Body of pancreas (tissue), 4 donors: ENCODE data around the gene CCDC154. TPM values are rescaled to one million over a fixed set of nuclear protein-coding genes. Genes with fewer than 3 reads are reported as not detected.

ENCODE experiments used
- ATAC-seq: fragments of 150-250 bp; one replicate; pipeline ENCODE4 v1.9.1; 2016
- DNase-seq, 4 donors: peaks; one replicate each; pipeline ENCODE4 v3.0.0-alpha.2; 2019
- H3K27ac ChIP-seq, 4 donors: fragments of 200-600 bp; sonication (generic); 1 replicate in 3 of 4; 2 replicates in 1 of 4; pipeline versions ENCODE4 v1.5.1 to v1.6.1; 2016 to 2019; ENCODE audit warnings: mild to moderate bottlenecking in 1 of 4, mixed read lengths in 1 of 4, moderate library complexity in 1 of 4
- H3K27me3 ChIP-seq, 2 donors: fragments of 200-600 bp; sonication (generic); one replicate each; pipeline ENCODE4 v1.6.0; 2016; ENCODE audit warnings: mild to moderate bottlenecking in 1 of 2
- H3K36me3 ChIP-seq, 2 donors: fragments of 200-600 bp; sonication (generic); replicated peaks in 1 of 2; 2 replicates each; pipeline ENCODE4 v1.5.1; 2016; ENCODE audit warnings: low read depth in 2 of 2; ENCODE audit not compliant: insufficient read depth in 1 of 2
- H3K4me1 ChIP-seq: fragments of 200-600 bp; sonication (generic); one replicate; pipeline ENCODE4 v1.6.0; 2016
- H3K4me3 ChIP-seq, 2 donors: fragments of 200-600 bp; sonication (generic); 1 replicate in 1 of 2; 2 replicates in 1 of 2; pipeline ENCODE4 v1.5.1; 2016 to 2019
- H3K9me3 ChIP-seq, 3 donors: fragments of 200-600 bp; sonication (generic); 1 replicate in 2 of 3; 2 replicates in 1 of 3; pipeline ENCODE4 v1.5.1; 2016
- CTCF ChIP-seq, 7 experiments: fragments of 450-650 bp in 4 of 7; fragments of 200-600 bp in 3 of 7; sonication (generic) in 3 of 7; IDR thresholded peaks; one replicate each; pipeline ENCODE4 v1.5.1; 2016 to 2019; ENCODE audit warnings: antibody characterized with exemption in 7 of 7
- POLR2A ChIP-seq, 3 donors: fragments of 450-650 bp; IDR thresholded peaks; one replicate each; pipeline ENCODE4 v1.6.1; 2016; ENCODE audit warnings: antibody characterized with exemption in 3 of 3, mild to moderate bottlenecking in 2 of 3
- WGBS, 2 donors: methylation state at CpG; one replicate each; pipeline ENCODE4 v1.1.5; 2017; 5-methylcytosine and 5-hydroxymethylcytosine counted together
- intact Hi-C: fragments of 100-400 bp; cut with DNase I; formaldehyde crosslinking; loops from one replicate; pipeline ENCODE4 v1.15.1; 2023
- total RNA-seq, 2 donors: library from RNA; depleted of rRNA; stranded (reverse); fragments of >200 nt; gene quantifications; one replicate each; pipeline ENCODE4 v1.1.0, GENCODE V29; 2016

The CCDC154 gene
- total RNA-seq, 2 donors from 2014 or later: 2.1 to 2.3 TPM

DNA sequence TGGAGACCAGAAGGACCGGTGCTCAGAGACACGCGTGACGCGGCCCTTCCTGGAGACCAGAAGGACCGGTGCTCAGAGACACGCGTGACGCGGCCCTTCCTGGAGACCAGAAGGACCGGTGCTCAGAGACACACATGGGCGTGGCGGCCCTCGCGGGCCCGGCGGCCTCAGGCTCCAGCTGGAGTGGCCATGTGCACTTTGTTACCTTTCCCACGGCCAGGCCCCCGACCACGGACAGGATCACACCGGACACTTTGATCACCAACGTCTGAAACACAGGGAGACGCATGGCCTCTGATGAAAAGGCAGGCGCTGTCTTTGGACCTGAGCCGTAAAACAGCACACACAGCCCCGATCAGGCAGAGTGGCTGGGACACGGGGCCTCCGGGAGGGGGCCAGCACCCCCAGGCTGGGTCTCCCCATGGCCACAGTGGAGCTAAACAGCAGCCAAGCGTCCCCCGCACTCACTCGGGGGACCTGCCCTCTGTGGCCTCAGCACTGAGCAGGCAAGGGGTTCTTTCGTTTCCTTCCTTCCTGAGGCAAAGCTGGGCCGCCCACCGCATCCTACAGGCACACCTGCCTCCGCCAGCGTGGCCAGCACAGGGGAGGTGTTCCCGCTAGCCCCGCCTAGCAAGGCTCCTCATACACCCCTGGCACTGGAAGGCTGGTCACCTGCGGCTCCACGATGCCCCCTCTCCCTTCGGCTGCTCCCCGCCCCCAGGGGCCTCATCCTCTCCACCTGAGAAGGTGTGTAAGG lies 13.3 kb upstream of the CCDC154 start:
- H3K27me3 ChIP-seq: no peaks in the 10 kb centered on the region
- DNase-seq: no peak
- H3K4me3 ChIP-seq: no peak overlapping the region
- ATAC-seq: no peak
- no peak for TF ChIP-seq CTCF (IDR thresholded peaks at IDR 0.05)
- no peak for TF ChIP-seq POLR2A (IDR thresholded peaks at IDR 0.05)
- peaks cover 0 to 23% of the 10 kb centered on the region in 2 donors for H3K36me3 ChIP-seq
- H3K27ac ChIP-seq: no peak overlapping the region
- 90 to 97% methylated on average over 9 to 42 of the region's 42 CpGs for WGBS, 2 donors
- intact Hi-C loops: no loop called here
- no peaks in the 10 kb centered on the region for H3K4me1 ChIP-seq
- no peaks in the 10 kb centered on the region for H3K9me3 ChIP-seq

DNA sequence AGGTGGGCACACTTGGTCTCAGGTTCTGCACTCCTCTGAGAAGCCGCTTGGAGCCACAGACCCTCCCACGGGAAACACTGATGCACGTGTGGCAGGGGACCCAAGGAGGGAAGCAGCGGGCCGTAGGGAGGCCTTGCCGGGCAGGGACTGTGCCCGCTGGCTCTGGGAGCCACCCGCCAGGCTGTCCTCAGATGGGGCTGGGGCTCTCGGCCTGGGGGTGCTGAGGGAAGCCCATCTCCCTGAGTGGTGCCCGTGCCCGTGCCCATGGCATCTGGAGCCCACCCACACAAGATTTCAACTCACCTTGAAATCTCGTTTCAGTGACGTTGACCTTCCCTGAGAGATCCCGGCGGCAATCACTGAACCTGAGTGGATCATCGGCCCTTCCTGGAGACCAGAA lies 12.6 kb upstream of the CCDC154 start:
- Histone ChIP-seq H3K36me3 (peaks cover 0 to 23% of the 10 kb centered on the region in 2 donors), H3K27me3 (no peaks in the 10 kb centered on the region), H3K27ac (no peak overlapping the region), H3K4me3 (no peak overlapping the region), H3K9me3 (no peaks in the 10 kb centered on the region), H3K4me1 (no peaks in the 10 kb centered on the region)
- 89 to 94% methylated on average over 6 to 15 of the region's 16 CpGs for WGBS, 2 donors
- intact Hi-C loops: no loop called here
- ATAC-seq (no peak), DNase-seq (no peak)
- TF ChIP-seq CTCF (IDR thresholded peaks at IDR 0.05) (no peak), POLR2A (IDR thresholded peaks at IDR 0.05) (no peak)

DNA sequence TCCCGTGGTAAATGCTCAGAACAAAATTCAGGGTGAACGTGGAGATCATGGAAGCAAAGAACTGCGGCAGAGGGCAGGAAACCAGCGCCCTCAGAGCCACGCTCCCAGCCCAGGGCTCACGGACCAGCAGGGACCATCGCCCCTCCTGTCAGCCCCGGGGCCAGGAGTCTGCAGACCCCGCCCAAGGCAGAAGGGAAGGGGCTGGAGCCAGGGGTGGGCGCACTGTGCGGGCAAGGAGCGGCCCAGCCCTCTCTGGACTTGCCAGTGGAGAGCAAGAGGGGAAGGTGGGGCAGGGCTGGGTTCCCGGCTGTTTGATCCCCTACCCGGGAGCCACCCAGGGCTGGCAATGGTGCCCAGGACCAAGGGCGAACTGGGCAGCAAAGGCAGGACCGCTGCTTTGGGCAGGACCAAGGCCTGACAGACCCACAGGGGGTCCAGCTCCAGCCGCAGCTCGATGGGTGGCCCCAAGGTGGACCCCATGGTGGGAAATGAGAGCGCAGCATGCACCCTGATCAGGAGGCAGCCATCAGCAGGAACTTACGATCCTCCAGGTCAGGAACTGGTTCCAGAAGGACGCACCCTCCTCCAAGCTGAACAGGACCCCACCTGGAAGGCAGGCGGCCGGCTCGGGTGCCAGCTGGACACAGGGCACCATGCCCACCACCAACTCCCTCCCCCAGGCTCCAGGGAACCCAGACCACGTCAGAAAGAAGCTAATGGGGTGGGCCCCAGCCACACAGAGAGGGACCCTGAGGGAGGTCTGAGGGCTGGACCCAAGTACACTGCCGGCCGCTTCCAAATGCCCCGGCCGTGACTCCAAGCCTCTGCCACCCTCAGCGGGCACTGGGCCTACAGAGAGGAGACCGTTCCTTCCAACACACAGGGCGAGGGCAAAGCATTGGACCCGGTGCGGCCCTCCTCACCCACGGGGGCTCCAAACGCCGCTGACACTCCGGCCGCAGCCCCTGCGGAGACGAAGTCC lies 11.1 kb upstream of the CCDC154 start:
- no peaks in the 10 kb centered on the region for H3K4me1 ChIP-seq
- no peaks in the 10 kb centered on the region for H3K9me3 ChIP-seq
- intact Hi-C loops: no loop called here
- ATAC-seq (no peak), DNase-seq (no peak)
- H3K27me3 ChIP-seq: no peaks in the 10 kb centered on the region
- 89 to 92% methylated on average over 8 to 41 of the region's 41 CpGs for WGBS, 2 donors
- TF ChIP-seq POLR2A (IDR thresholded peaks at IDR 0.05) (no peak), CTCF (IDR thresholded peaks at IDR 0.05) (no peak)
- H3K4me3 ChIP-seq: no peak overlapping the region
- H3K36me3 ChIP-seq: peaks cover 0 to 22% of the 10 kb centered on the region in 2 donors
- H3K27ac ChIP-seq: no peak overlapping the region

- TF ChIP-seq POLR2A (IDR thresholded peaks at IDR 0.05) (no peak), CTCF (IDR thresholded peaks at IDR 0.05) (no peak)
- DNase-seq: no peak
- peaks cover 0 to 22% of the 10 kb centered on the region in 2 donors for H3K36me3 ChIP-seq
Observed at GRCh38 chr16:1454561-1454960, 10.2 kb upstream of the CCDC154 start.

More at GRCh38 chr16:1454561-1454960, 10.2 kb upstream of the CCDC154 start:
- no peaks in the 10 kb centered on the region for H3K27me3 ChIP-seq
- no peaks in the 10 kb centered on the region for H3K9me3 ChIP-seq
- ATAC-seq: no peak
- H3K4me1 ChIP-seq: no peaks in the 10 kb centered on the region
- no peak overlapping the region for H3K4me3 ChIP-seq
- WGBS, 2 donors: 87% methylated on average over 14 of the region's 17 CpGs; no CpG with 5 or more reads in 1 of the 2 donors
- intact Hi-C loops: no loop called here
- no peak overlapping the region for H3K27ac ChIP-seq
